Gastrocnemius medialis (tissue), 4 donors: Measurements from ENCODE around the gene CPLANE2. TPM values are rescaled to one million over a fixed set of nuclear protein-coding genes. Genes with fewer than 3 reads are reported as not detected.
"Not testable (repeated sequence)": the region's sequence is repeated elsewhere in the genome, so short reads cannot be mapped to it uniquely, and the experiment has no call there.

Experiments
- ATAC-seq, 2 donors: fragments of 150-250 bp; one replicate each; pipeline ENCODE4 v1.9.1; 2016
- DNase-seq, 2 donors: peaks; one replicate each; pipeline ENCODE4 v3.0.0-alpha.2; 2019
- H3K27ac ChIP-seq, 4 donors: fragments of 200-600 bp; sonication (generic); 1 replicate in 1 of 4; 2 replicates in 3 of 4; pipeline ENCODE4 v1.5.1; 2016 to 2018; ENCODE audit warnings: mild to moderate bottlenecking in 2 of 4, moderate library complexity in 1 of 4
- H3K27me3 ChIP-seq, 3 donors: fragments of 200-600 bp; sonication (generic) in 2 of 3; 1 replicate in 1 of 3; 2 replicates in 2 of 3; pipeline versions ENCODE4 v1.5.1 to v1.6.0; 2016 to 2019; ENCODE audit warnings: mild to moderate bottlenecking in 1 of 3, moderate library complexity in 1 of 3
- H3K36me3 ChIP-seq, 2 donors: fragments of 200-600 bp; sonication (generic) in 1 of 2; one replicate each; pipeline ENCODE4 v1.5.1; 2017 to 2018
- H3K4me1 ChIP-seq, 2 donors: fragments of 200-600 bp; sonication (generic) in 1 of 2; one replicate each; pipeline ENCODE4 v1.5.1; 2016 to 2017; ENCODE audit warnings: mild to moderate bottlenecking in 2 of 2
- H3K4me3 ChIP-seq, 4 donors: fragments of 200-600 bp; sonication (generic) in 3 of 4; 1 replicate in 1 of 4; 2 replicates in 3 of 4; pipeline ENCODE4 v1.5.1; 2016 to 2019; ENCODE audit warnings: mild to moderate bottlenecking in 2 of 4
- H3K9me3 ChIP-seq, 3 donors: fragments of 200-600 bp; sonication (generic) in 2 of 3; 1 replicate in 1 of 3; 2 replicates in 2 of 3; pipeline ENCODE4 v1.5.1; 2016 to 2019
- POLR2A ChIP-seq, 2 donors: fragments of 450-650 bp; IDR thresholded peaks; one replicate each; pipeline ENCODE4 v1.6.1; 2017; ENCODE audit warnings: antibody characterized with exemption in 2 of 2, mild to moderate bottlenecking in 2 of 2, moderate library complexity in 2 of 2
- in situ Hi-C, 4 donors: fragments of 200-750 bp; cut with MboI; loops; one replicate each; pipeline versions ENCODE4 v1.15.0 to v1.8.0; 2017; ENCODE audit warnings: low sequenced_read_pairs in 4 of 4
- intact Hi-C: fragments of 100-400 bp; cut with DNase I; formaldehyde crosslinking; loops from one replicate; pipeline ENCODE4 v1.15.1; 2023; ENCODE audit warnings: low total_unique reads
- total RNA-seq, 4 donors: library from RNA; depleted of rRNA; stranded (reverse); fragments of >200 nt; gene quantifications; one replicate each; pipeline versions ENCODE4 v1.1.0 to v1.2.3, GENCODE V29; 2016
- TF ChIP-seq, protein P1 (sequence below), 5 experiments: fragments of 450-650 bp in 3 of 5; fragments of 200-600 bp in 2 of 5; sonication (generic) in 2 of 5; IDR thresholded peaks in 4 of 5; conservative IDR thresholded peaks in 1 of 5; 1 replicate in 4 of 5; 2 replicates in 1 of 5; pipeline ENCODE4 v1.5.1; 2016 to 2019; ENCODE audit warnings: antibody characterized with exemption in 5 of 5, mild to moderate bottlenecking in 3 of 5, moderate library complexity in 3 of 5

Gene CPLANE2
- total RNA-seq, 4 donors from 2014 or later = 0.46 to 6.3 (median 3.1) TPM

DNA sequence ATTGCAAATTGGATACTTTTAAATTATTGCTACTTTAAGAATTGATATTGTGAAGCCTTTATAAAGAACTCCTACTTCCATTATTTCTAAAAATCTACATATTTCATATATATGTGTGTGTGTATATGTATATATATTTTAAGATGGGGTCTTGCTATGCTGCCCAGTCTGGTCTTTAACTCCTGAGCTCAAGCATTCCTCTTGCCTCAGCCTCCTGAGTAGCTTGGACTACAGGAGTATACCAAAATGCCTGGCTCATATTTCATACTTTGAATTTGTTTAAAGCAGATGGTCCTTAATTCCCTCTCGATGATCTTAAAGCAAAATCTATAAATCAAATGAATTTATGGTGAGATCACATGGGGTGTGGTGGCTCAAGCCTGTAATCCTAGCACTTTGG lies 25.1 kb upstream of the CPLANE2 start:
- Histone ChIP-seq H3K27ac (no peak overlapping the region), H3K9me3 (no peaks in the 10 kb centered on the region), H3K4me1 (peaks cover 10 to 16% of the 10 kb centered on the region in 2 donors), H3K4me3 (no peak overlapping the region), H3K27me3 (no peaks in the 10 kb centered on the region), H3K36me3 (no peaks in the 10 kb centered on the region)
- ATAC-seq (no peak), DNase-seq (no peak)
- intact Hi-C loops (no loop called here), in situ Hi-C loops (no loop called here)
- TF ChIP-seq POLR2A (IDR thresholded peaks at IDR 0.05) = no peak
- TF ChIP-seq, protein P1, sequence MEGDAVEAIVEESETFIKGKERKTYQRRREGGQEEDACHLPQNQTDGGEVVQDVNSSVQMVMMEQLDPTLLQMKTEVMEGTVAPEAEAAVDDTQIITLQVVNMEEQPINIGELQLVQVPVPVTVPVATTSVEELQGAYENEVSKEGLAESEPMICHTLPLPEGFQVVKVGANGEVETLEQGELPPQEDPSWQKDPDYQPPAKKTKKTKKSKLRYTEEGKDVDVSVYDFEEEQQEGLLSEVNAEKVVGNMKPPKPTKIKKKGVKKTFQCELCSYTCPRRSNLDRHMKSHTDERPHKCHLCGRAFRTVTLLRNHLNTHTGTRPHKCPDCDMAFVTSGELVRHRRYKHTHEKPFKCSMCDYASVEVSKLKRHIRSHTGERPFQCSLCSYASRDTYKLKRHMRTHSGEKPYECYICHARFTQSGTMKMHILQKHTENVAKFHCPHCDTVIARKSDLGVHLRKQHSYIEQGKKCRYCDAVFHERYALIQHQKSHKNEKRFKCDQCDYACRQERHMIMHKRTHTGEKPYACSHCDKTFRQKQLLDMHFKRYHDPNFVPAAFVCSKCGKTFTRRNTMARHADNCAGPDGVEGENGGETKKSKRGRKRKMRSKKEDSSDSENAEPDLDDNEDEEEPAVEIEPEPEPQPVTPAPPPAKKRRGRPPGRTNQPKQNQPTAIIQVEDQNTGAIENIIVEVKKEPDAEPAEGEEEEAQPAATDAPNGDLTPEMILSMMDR (IDR thresholded peaks at IDR 0.05 in 4 of 5, conservative IDR thresholded peaks at IDR 0.05 in 1 of 5) = no peak

DNA sequence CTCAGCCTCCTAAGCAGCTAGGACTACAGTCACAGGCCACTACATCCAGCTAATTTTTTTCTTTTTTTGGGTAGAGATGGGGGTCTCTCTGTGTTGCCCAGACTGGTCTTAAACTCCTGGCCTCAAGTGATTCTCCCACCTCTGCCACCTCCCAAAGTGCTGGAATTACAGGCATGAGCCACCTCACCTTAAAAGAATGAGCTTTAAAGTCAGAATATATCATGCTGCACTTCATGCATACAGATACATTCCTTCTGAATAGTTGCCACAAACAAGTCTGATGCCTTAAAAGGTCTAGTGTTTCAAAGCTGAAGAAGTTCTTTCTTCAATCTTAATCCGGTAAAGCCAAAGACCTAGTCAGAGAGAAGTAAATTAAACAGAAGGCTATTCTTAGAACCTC lies 23.8 kb upstream of the CPLANE2 start:
- Histone ChIP-seq H3K9me3 (no peaks in the 10 kb centered on the region), H3K36me3 (peaks cover 0 to 7% of the 10 kb centered on the region in 2 donors), H3K27me3 (no peaks in the 10 kb centered on the region), H3K27ac (no peak overlapping the region), H3K4me1 (peaks cover 1 to 7% of the 10 kb centered on the region in 2 donors), H3K4me3 (no peak overlapping the region)
- DNase-seq = no peak
- TF ChIP-seq, protein P1 (IDR thresholded peaks at IDR 0.05 in 4 of 5, conservative IDR thresholded peaks at IDR 0.05 in 1 of 5) = no peak
- TF ChIP-seq POLR2A (IDR thresholded peaks at IDR 0.05) = no peak
- intact Hi-C loops = no loop called here
- ATAC-seq = no peak
- in situ Hi-C loops = no loop called here

DNA sequence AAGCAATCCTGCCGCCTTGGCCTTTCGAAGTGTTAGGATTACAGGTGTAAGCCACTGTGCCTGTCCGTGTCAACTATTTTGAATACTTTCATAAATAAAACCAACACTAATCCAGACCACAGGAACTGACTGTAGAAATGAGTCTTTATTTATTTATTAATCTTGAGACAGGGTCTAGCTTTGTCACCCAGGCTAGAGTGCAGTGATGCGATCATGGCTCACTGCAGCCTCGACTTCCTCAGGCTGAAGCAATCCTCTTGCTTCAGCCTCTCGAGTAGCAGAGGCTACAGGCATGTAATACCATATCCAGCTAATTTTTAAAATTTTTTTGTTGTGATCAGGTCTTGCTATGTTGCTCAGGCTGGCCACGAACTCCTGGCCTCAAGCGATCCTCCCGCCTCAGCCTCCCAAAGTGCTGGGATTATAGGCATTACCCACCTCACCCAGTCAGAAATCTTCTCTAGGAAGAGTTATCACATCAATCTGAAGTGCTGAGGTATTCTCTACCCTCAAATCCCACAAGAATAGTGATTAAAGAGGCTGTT lies 21.7 kb upstream of the CPLANE2 start:
- Histone ChIP-seq H3K4me1 (peaks cover 8 to 12% of the 10 kb centered on the region in 2 donors), H3K27ac (no peak overlapping the region), H3K4me3 (no peak overlapping the region), H3K9me3 (no peaks in the 10 kb centered on the region), H3K27me3 (no peaks in the 10 kb centered on the region), H3K36me3 (peaks cover 0 to 18% of the 10 kb centered on the region in 2 donors)
- in situ Hi-C loops = no loop called here
- DNase-seq = no peak
- ATAC-seq = no peak
- intact Hi-C loops = no loop called here
- TF ChIP-seq, protein P1 (IDR thresholded peaks at IDR 0.05 in 4 of 5, conservative IDR thresholded peaks at IDR 0.05 in 1 of 5) = no peak
- no peak for TF ChIP-seq POLR2A (IDR thresholded peaks at IDR 0.05)

DNA sequence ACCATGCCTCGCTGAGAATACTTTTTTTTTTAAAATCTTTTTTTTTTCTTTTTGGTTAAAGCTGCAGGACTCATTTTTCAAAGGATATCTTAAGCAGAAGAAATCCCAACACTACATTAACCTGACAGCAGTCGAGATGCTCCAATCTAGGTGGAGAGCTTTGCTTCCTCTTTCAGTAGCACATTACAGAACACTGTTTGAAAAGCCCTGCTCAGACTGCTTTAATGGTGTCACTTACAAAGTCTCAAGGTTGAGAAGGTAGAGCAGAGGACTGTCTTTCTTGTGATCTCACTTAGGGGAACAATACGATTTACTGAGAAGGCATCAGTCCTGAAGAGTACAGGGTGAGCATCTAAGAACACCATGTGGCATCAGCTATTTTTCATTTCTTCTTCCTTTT lies 21.0 kb upstream of the CPLANE2 start:
- intact Hi-C loops = no loop called here
- Histone ChIP-seq H3K27ac (no peak overlapping the region), H3K27me3 (no peaks in the 10 kb centered on the region), H3K4me3 (no peak overlapping the region), H3K9me3 (no peaks in the 10 kb centered on the region), H3K4me1 (peaks cover 8 to 12% of the 10 kb centered on the region in 2 donors), H3K36me3 (peaks cover 0 to 20% of the 10 kb centered on the region in 2 donors)
- in situ Hi-C loops = no loop called here
- DNase-seq (no peak), ATAC-seq (no peak)
- no peak for TF ChIP-seq POLR2A (IDR thresholded peaks at IDR 0.05)
- TF ChIP-seq, protein P1 (IDR thresholded peaks at IDR 0.05 in 4 of 5, conservative IDR thresholded peaks at IDR 0.05 in 1 of 5) = no peak

DNA sequence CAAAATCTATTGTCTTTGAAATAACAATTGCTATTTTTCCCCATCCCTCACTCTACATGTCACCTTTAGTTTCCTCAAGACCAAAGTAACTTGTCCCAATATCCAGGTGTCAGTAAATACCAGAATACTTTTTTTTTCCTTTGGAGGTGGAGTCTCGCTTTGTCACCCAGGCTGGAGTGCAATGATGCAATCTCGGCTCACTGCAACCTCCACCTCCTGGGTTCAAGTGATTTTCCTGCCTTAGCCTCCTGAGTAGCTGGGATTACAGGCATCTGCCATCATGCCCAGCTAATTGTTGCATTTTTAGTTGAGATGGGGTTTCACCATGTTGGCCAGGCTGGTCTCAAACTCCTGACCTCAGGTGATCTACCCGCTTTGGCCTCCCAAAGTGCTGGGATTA lies 20.6 kb upstream of the CPLANE2 start:
- H3K27ac ChIP-seq, DNase-seq, in situ Hi-C loops, intact Hi-C loops, H3K27me3 ChIP-seq, H3K9me3 ChIP-seq, ATAC-seq, H3K4me3 ChIP-seq: not testable (repeated sequence)
- H3K4me1 ChIP-seq = peaks cover 8 to 12% of the 10 kb centered on the region in 2 donors
- H3K36me3 ChIP-seq = peaks cover 0 to 20% of the 10 kb centered on the region in 2 donors
